NCI-H460 (cell line): ENCODE data around the gene TMCC2. TPM values are rescaled to one million over a fixed set of nuclear protein-coding genes. Genes with fewer than 3 reads are reported as not detected.

Experiments used
- DNase-seq: peaks from one replicate; pipeline ENCODE4 v3.0.0-alpha.2; 2016; ENCODE audit warnings: low read depth; ENCODE audit errors: extremely low read depth
- total RNA-seq: library from RNA; depleted of rRNA; stranded (reverse); fragments of >200 nt; shearing (Covaris generic); gene quantifications from 2 replicates; pipeline ENCODE4 v1.2.3, GENCODE V29; 2014

TMCC2 gene
- total RNA-seq, 1 experiment from 2014 or later, result 1.5 TPM

DNA sequence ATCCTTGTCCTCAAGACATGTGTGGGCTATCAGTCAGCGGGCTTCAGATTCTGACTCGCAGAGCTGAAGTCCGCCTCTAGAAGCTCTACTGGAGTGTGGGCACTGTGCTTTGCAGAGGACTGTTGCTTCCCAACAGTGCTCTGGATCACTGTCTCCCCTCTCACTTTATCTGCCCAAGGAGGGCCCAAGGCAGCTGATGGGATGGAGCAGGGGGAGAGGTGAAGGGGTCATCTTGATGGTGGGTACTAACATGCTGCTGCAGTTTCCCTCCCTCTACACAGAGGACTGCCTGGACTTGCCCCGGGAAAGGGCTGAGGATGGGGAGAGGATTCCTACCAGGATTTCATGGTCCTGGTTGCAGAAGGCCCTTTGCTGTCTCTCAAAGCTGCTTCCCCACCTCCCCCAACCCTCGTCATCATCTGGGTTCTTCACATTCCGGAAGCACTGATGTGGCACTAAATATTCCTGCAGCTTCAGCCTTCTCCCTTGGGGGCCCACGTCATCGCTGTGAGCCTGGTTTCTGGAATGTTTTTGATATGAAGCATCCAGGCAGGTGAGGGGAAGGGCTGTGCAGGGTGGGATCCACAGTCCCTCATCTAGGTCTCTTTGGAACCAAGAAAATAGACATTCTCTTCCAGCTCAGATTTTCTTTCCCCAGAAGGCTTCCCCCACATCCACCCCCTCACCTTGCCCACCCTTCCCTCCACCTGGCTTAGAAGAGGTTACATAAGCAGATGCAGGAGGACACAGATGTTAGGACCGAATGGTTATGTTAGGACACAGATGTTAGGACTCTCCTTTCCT lies 70.6 kb downstream of the TMCC2 start:
- peak; percentile 97 for DNase-seq

DNA sequence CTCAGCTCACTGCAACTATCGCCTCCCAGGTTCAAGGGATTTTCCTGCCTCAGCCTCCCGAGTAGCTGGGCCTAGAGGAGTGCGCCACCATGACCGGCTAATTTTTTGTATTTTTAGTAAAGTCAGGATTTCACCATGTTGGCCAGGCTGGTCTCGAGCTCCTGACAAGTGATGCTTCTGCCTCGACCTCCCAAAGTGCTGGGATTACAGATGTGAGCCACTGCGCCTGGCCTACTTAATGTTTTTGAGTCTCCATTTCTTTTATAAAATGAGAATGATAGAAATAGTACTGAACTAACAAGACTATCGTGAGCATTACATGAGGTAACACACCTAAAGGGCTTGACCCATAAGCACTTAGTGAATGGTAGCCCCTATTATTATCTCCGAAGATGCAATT lies 72.4 kb downstream of the TMCC2 start:
- no peak for DNase-seq

DNA sequence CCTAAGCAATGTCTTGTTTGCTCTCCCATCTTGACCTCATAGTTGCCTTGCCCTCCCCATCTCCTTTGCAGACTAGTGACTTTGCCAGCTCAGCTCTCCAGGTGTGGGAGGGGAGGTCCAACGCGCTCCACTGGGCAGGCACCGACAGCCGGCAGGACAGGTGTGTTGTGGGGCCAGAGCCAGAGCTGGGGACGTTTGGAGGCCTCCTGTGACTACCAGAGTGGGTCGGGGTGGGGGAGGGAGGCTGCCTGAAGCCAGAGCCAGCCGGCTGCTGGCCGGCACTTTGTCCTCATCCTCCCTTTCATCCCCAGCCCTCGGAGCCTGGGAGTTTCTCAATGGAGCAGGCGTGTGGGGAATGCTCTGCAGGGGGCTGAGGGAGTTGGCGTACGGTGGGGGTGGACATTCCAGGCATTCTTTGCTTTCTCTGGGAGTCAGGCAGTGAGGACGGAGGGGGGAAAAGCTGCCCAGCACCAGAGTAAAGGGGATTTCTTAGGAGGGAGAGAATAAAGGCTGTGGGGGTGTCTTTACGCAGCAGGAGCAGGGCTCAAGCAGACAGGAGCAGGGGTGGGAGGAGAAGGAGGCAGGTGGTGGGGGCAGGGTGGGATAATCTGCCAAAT lies 73.6 kb downstream of the TMCC2 start:
- DNase-seq, result peak; percentile 79

DNA sequence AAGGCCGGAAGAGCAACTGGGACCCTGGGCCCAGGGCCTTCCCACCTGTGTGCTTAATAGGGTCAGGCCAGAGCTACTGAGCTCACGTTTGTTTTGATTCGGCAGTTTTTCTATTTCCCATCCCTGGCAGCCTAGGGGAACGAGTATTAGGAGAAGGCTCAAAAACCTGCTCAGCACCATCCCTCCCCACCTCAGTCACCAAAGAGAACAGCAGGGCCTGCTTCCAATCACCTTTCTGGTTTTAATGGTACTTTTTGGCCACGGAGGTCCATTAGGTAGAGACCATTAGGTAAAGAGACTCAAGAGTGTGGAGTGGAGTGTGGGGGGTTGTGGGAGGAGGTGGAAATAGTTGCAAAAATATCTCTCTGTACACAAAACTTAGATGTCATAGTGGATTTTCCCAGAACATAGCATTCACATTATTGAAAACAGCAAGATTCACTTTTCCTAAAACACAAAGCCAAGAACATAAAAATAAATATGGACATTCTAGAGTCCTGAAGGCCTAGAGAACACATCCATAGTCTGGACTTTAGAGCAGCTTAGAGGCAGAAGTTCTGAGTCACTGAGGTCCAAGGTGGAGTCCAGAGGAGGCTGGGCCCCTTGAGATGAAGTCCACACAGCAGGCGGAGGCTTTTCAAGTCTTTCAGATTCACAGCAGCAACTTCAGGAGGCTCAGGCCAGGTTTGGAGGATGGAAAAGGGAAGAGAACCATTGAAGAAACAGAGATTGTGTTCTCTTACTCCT lies 74.3 kb downstream of the TMCC2 start:
- DNase-seq, result no peak

DNA sequence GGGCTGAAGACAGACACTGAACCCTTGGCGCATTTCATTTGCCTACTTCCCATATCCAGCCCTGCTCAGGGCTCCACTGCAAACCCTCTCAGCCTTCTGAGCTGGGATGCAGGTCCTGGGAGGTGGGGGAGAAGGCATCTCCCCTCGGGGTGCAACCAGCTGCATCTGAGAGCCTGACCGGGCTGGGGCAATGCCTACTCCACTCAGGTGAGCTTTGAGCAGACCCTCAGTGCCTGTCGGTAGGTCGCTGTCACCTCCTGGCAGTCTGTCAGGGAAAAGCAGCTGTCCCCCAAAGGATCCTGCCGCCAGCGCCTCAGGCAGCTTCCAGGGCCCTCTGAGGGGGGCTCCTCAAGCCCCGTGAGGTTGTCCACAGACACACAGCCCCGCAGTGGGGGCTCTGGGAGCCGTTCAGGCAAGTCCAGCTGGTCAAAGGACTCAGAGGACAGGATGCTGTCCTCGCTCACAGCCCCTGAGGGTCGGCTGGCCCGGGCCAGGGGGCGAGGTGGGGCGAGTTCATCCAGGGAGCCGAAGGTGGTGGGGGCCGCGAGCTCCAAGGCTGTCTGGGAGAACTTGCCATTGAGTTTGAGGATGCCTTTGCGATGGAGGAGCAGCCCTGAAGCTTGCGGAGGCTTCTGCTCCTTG lies 75.6 kb downstream of the TMCC2 start:
- no peak for DNase-seq

DNA sequence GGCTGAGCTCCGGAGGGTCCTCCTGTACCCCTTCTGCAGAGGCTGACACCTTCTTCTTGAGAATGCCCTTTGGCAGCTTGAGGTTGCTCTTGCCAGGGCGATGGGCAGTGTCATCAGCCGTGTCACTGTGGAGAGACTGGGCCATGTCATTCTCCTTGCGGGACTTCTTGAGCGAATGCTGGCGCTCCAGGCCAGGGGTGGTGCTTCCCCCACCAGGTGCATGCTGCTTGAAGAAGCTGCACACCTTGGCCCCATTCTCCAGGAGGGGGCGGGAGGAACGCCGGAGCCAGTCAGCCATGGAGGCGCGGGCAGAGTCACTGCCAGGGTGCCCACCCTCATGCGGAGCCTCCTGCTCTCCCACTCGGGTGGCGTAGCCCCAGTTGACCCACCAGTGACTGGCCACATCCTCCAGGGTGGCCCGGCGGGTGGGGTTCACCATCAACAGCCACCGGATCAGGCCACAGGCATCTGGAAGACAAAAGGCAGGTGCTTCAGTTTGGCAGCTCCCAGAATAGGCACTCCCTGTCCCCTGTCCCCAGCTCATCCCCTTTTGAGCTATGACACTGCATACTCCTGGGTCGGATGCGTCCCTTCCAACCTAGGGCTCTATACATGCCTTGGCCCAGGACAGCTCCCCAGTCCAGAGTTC lies 76.4 kb downstream of the TMCC2 start:
- no peak for DNase-seq

DNA sequence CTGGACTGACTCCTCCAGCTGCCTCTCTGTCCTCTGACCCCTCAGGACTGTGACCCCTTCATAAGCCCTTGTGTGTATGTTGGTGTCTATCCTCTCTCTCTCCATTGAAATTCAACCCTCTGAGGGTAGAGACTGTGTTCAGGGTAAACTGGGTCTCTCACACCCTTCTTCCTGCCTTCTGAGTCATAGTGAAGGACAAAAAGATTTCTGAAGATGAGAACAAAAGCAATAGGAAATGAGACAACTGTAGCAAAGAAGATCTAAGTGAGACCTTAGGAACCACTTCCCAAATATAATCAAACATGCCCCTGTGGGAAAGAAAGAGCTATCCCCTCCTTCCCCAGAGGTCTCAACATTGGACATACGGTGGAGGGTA lies 76.9 kb downstream of the TMCC2 start:
- DNase-seq, result no peak

DNA sequence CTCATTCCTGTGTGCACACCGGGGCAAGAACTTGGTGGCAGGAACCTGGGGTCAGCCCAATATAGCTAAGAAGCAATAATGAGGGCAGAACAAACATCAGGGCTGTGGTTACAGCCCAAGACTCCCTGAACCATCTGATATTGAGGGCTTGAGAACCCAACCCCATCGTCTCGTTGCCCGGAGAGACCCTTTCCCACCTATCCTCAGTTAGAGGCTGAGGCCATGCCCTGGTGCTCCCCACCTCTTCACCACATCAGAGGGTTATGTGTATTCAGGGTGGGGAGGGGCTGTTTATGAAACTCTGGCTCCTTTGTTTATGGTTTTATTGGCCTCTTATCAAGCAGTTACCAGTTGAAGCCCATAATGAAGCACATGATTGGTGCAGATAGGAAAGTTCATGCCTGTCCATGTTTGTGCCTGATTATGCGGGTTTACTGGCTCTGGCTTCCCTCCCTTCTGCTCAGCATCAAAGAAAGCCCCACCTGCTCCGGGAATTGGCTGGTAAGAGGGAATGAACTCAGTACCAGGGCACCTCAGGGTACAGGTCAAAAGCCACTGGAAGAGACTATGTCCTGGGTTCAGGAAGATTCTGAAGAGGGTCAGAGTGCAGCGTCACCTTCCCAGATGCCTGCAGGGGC lies 79.3 kb downstream of the TMCC2 start:
- DNase-seq, result no peak

DNA sequence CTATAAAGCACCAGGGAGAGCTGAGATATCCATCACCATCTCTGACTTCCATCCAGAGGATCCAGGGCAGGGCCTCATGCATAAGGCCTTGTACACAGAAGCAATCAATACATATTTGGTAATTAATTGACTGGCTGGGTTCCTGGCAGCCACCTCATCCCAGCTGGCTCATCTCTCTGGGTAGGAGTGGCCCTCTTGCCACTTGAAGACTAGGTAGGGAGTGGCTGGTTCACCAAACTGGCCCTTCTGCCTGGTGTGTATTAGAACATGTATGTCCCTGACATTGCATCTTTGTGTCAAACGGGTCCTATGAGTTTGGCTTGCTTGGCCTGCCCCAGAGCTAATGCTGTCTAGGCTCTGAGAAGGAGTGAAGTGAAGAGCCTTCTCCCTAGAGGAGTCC lies 82.0 kb downstream of the TMCC2 start:
- DNase-seq, result no peak

DNA sequence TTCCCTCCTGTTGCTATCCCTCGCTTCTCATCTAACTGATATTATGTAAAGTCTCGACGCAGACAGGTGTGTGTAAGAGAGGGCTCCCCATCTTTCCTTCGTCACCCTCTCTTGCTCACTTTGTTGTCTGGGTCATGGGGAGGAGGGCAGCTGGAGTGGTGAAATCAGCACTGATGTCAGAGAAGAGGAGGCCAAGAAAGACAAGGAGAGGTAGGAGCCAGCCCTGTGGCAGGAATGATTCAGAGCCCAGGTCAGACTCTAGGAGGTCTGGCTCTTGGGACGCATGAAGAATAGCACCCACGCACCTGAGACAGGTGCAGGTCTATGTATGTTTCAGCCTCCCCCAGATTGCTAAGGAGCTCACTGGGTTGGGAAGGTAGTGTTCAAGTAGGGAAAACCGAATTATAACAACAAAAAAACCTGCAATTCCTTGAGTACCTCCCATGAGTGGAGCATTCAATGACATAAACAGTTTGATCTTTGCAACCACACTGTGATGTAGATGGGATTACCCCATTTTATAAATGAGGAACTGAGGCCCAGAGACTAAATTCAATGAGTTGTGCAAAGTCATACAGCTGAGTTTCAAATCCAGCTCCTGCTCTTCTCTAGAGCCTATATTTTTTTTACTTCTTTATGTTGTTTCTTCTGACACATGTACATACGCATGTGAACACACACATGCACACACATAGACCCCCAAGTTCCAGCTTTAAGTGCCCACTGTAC lies 83.4 kb downstream of the TMCC2 start:
- no peak for DNase-seq

DNA sequence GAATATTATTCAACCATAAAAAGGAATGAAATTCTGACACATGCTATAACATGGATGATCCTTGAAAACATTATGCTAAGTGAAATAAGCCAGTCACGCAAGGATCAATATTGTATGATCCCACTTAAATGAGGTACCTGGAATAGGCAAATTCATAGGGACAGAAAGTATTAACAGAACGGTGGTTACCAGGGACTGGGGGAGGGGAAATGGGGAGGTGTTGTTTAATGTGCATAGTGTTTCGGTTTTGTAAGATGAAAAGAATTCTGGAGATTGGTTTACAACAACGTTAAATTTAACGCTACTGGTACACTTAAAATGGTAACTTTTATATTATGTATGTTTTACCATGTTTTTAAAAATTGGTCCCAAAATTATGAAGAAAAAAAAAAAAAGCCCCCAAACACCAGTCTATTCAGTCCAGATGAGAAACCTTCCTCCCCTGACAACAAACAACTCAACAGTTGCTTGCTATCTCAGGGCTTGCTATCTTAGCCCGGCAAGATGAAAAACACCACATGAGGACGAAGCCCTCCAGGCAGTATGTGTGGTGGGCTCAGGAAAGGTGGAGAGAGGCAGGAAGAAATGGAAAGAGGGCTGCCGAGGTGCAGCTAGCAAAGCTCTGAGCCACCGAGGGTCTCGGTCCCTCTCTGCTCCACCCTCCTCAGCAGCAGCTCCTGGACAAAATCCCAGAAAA lies 85.3 kb downstream of the TMCC2 start:
- no peak for DNase-seq

DNA sequence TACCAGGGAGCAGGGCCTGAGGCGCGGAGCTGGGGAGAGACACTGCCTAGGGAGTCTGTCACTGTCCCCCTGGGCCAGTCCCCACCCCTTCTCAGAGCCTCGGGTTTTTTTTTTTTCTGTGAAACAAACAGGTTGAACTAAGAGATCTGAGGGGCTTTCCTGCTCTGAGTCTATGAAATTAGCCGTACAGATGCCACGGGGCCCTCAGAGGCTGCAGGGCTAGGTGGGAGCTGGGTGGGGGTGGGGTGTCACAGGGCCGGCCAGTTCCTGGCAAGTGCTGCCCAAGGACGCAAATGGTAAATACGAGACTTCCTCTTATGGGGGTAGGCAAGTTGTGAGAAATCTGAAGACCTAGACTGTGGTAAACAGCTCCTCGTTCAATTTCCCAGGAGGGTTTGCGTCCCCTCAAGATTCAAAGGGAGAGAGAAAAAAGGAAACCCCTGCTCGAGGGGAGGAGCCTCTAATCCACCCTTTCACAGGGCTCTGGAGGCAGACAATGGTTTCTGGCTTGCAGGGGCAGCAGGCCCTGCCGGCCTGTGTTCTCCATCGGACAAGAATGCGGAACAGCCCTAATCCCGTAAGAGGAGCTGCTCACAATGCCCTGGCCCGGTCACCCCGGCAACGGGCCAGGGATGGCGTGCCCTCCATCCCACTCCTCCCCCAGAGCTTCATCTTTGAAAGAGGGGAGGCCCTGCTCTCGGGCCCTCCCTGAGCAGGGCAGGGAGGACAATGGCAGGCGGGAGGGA lies 86.0 kb downstream of the TMCC2 start:
- no peak for DNase-seq

DNA sequence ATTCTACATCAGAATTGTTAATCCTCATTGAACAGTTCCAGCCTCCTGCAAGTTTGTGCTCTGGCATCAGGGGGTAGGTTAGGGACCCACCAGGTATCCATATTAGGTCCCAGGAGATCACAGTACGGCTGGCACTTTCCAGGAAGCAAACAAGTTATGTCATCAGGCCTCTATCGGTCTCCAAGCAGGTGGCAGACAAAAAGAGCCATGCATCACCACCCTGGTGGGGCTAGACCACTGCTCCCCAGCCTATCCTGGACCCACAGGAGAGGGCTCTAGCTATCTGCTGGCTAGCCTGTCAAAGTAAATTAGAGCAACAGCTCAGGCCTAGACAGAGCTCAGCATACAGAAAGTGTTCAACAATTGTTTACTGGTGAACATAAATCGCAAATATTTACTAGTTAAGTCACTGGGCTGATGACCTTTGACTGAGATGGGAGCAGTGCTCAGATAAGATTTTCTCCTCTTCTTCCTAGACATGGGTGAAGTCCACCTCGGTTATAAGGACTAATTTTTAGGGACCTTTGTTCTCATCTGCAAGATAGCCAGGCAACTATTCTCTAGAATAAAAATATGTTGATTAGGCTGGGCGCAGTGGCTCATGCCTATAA lies 87.4 kb downstream of the TMCC2 start:
- no peak for DNase-seq

DNA sequence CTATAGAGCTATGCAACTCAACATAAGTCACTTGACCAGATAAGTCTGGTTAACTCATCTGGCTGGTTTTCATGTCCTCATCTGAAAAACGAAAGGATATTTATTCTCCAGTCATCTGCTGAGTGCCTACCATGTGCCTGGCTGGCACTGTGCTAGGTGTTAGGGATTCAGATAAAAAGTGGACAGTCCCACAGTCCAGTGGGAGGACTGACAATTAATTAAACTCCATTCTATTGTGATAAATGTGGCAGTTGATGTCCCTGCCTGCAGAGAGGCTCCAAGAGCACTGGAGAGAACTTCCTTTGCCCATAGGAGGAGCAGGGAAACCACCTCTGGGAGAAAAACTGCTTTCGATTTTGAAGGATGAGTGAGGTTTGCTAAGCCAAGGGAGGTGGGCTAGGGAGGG lies 88.4 kb downstream of the TMCC2 start:
- no peak for DNase-seq

DNA sequence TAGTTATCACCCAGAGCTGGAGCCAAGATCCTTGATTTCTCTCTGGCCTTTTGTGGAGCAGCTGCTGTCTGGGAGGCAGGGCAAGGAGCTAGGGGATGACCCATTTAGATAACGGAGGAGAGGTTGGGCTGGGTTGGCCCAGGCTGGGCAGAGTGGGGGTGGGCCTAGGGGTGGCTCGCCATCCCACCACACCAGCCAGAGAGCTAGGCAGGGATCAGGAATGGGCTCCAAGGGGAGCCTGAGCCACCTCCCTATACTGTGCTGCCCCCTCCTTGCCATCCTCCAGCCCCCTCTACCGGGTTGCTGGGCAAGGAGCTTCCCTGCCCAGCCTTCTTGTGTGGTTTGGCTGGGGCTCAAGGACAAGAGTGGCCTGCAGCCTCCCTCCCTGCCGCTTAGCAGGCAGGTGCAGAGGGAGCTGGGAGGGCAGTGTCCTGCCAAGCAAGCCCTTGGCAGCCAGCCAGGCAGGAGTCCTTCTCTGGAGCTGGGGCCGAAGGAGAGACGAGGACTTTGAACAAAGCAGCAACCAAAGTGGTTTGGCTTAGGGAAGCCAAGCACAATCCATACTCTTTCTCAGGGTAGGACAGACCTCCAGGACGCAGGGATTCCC lies 89.7 kb downstream of the TMCC2 start:
- DNase-seq, result no peak

DNA sequence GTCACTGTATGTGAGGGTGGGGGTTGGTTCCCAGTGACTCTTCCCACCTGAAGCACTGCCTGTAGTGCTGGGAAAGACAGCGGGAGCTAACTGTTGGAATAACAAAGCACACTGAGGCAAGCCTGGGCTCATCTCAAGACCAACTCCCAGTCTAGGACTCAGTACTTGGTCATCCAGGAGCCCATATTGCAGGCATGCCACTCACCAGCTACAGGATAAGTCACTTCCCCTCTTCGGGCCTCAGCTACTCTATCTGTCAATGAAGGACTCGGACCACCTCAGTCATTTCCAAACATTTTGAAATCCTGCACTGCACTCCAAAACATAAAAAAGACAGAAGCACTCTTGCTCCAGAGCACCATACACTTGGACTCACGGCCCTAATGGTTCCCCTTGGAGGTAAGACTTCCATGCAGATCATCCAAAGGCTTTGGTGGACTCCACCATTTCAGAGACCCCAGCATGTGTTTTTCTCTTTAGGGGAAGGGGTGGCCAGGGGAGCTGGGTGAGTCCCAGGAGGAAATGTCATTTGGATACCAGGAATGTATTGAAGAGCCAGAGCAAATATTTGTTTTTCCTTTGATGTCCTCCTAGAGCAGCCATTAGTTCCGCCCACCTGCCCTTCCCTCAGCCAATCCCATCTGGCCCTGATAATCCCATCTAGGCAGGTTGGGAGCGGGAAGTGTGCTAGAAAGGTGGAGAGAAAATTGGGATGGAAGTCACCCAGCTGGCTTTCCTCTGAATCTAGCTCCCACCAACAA lies 90.7 kb downstream of the TMCC2 start:
- DNase-seq, result no peak
